ENCODE measurements around the gene SH2D7. TPM values are rescaled to one million over a fixed set of nuclear protein-coding genes. Genes with fewer than 3 reads are reported as not detected.

The SH2D7 gene
- total RNA-seq, 1 donor from 2014 or later = not detected

DNA sequence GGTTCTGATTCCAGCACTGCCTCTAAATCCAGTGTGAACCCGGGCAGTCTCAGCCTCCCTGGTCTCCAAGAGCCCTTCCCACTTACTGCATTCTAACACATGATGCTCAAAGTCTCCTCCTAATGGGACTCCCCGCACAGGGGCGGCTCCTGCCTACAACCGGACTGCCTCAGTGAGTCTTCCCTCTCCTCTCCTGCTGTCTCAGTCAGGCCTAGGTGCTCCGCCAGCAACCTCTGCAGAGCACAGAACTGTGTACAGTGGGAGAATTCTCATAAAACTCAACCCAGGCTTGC lies 43.8 kb upstream of the SH2D7 start:
- Histone ChIP-seq H3K4me1 (peaks cover 94% of the 10 kb centered on the region), H3K36me3 (peaks cover 46% of the 10 kb centered on the region), H3K27me3 (ENCODE audit: low read depth) (no peaks in the 10 kb centered on the region), H3K9me3 (no peaks in the 10 kb centered on the region), H3K27ac (peak overlapping the region; percentile 38), H3K4me3 (no peak overlapping the region)
- no peak for ATAC-seq
- TF ChIP-seq, protein P1, sequence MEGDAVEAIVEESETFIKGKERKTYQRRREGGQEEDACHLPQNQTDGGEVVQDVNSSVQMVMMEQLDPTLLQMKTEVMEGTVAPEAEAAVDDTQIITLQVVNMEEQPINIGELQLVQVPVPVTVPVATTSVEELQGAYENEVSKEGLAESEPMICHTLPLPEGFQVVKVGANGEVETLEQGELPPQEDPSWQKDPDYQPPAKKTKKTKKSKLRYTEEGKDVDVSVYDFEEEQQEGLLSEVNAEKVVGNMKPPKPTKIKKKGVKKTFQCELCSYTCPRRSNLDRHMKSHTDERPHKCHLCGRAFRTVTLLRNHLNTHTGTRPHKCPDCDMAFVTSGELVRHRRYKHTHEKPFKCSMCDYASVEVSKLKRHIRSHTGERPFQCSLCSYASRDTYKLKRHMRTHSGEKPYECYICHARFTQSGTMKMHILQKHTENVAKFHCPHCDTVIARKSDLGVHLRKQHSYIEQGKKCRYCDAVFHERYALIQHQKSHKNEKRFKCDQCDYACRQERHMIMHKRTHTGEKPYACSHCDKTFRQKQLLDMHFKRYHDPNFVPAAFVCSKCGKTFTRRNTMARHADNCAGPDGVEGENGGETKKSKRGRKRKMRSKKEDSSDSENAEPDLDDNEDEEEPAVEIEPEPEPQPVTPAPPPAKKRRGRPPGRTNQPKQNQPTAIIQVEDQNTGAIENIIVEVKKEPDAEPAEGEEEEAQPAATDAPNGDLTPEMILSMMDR (IDR thresholded peaks at IDR 0.05) = no peak
- intact Hi-C loops (cut with DNase I) = no loop called here
- no peak for DNase-seq

DNA sequence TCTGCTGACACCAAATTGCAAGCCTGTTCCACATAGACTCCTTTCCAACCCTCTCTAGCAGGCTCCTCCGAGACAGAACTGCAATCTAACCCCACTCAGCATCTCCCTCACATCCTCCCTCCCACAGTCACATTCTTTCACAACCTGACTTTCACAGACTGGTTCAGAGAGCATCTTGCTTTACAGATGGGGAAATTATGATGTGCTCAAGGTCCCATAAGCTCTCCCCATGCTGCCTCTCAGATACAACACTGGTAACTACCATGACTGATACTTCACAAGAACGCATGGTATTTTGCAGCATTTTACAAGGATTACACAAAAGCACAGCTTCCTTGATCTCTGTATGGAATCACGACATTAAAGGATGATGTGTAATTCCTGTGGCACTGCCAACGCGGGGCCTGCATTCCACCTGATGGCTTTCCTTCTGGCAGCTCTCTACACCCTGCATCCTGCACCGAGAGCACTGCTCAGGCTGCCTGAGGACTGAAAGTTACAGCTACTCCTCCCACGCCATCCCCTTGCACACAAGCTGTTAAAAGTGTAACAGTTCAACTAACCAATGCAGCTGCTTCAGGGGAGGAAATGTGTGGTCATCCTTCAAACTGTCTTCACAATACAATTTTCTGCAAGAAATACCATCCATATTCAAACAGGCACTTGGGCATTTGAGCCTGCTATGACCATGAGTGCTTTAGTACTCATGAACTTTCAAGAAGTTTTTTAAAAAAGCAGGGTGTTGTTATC lies 42.5 kb upstream of the SH2D7 start:
- Histone ChIP-seq H3K9me3 (no peaks in the 10 kb centered on the region), H3K27ac (peak overlapping the region; percentile 38), H3K4me1 (peaks cover 96% of the 10 kb centered on the region), H3K36me3 (peaks cover 36% of the 10 kb centered on the region), H3K4me3 (no peak overlapping the region), H3K27me3 (ENCODE audit: low read depth) (no peaks in the 10 kb centered on the region)
- peak; percentile 53 for DNase-seq
- peak in 1 of 2 donors; percentile 46 for ATAC-seq
- TF ChIP-seq, protein P1 (IDR thresholded peaks at IDR 0.05) = no peak
- intact Hi-C loops (cut with DNase I) = no loop called here

DNA sequence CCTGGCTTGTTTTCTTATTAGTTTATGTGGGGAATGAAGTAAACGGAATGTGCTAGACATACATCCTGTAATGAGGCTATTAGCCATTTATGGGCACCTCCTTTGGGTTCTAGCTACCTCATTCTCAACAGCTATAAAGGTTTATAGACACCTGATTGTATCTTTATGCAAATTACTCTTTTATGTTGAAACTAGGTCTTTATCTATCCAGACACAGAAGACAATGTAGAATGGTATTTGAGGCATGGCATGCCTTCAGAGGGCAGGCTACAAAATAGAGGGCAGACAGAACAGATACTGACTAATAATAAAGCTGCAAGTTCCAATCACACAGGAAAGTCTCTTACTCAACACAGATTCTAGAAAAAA lies 41.9 kb upstream of the SH2D7 start:
- TF ChIP-seq, protein P1 (IDR thresholded peaks at IDR 0.05) = no peak
- intact Hi-C loops (cut with DNase I) = no loop called here
- no peak for DNase-seq
- Histone ChIP-seq H3K4me1 (peaks cover 96% of the 10 kb centered on the region), H3K9me3 (no peaks in the 10 kb centered on the region), H3K36me3 (peaks cover 31% of the 10 kb centered on the region), H3K27me3 (ENCODE audit: low read depth) (no peaks in the 10 kb centered on the region), H3K4me3 (no peak overlapping the region), H3K27ac (peak overlapping the region; percentile 38)
- ATAC-seq = no peak

DNA sequence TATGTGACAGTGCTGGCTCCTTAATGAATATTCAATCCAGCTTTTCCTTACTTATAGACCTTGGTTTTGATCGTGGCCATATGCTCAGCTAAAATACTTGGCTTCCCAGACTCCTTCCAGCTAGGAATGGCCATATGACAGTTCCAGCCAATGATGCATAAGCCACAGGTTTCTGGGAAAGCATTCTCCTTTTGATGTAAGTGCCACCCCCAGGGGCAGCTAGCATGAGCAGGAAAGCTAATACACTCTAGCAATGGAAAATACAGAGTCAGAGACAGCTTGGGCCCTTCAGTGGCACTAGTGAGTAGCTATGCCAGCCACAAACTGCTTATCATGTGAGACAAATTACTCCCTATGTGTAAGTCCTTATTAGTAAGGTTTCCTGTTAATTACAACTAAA lies 41.5 kb upstream of the SH2D7 start:
- TF ChIP-seq, protein P1 (IDR thresholded peaks at IDR 0.05) = no peak
- H3K27me3 ChIP-seq (ENCODE audit: low read depth) = no peaks in the 10 kb centered on the region
- H3K4me1 ChIP-seq = peaks cover 97% of the 10 kb centered on the region
- intact Hi-C loops (cut with DNase I) = no loop called here
- H3K9me3 ChIP-seq = no peaks in the 10 kb centered on the region
- peak overlapping the region; percentile 38 for H3K27ac ChIP-seq
- H3K36me3 ChIP-seq = peaks cover 31% of the 10 kb centered on the region
- no peak for ATAC-seq
- no peak overlapping the region for H3K4me3 ChIP-seq
- DNase-seq = no peak

DNA sequence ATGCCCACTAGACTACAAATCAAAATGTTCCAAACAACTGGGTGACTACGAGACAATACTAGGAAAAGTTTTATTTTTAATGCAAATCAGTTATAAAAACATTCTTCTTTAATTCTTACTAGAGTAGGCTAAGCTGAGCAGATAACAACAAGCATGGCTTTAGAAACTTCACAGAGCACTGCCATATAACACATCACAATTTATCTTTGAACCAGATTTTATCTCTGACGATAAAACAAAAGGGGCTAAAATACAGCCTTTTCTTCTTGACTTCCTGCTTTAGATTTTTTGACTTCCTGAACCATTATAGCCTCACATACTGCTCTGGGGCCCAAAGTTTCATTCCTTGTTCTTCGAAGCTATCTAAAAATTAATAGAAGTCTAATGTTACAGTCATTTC lies 40.8 kb upstream of the SH2D7 start:
- no peaks in the 10 kb centered on the region for H3K9me3 ChIP-seq
- H3K36me3 ChIP-seq = peaks cover 31% of the 10 kb centered on the region
- intact Hi-C loops (cut with DNase I) = no loop called here
- no peak overlapping the region for H3K4me3 ChIP-seq
- H3K27ac ChIP-seq = peak overlapping the region; percentile 53
- TF ChIP-seq, protein P1 (IDR thresholded peaks at IDR 0.05) = no peak
- peaks cover 97% of the 10 kb centered on the region for H3K4me1 ChIP-seq
- H3K27me3 ChIP-seq (ENCODE audit: low read depth) = no peaks in the 10 kb centered on the region
- ATAC-seq (no peak), DNase-seq (no peak)

Data from lower lobe of right lung (tissue), 2 donors.